K562 (cell line): ENCODE data around the gene ZNF213. TPM values are rescaled to one million over a fixed set of nuclear protein-coding genes. Genes with fewer than 3 reads are reported as not detected.

Experiments used
- ATAC-seq: fragments of 200-7000 bp; cut with Tn5 transposase; 3 replicates; pipeline ENCODE4 v1.9.1; 2020; ENCODE audit warnings: moderate library complexity
- BruUV-seq: library from RNA; stranded (reverse); fragments of 400-500 nt; replicated peaks from 2 replicates; lab custom pipeline; 2021; lab: Mats Ljungman, UMichigan
- CTCF ChIA-PET: fragments of 300-600 bp; formaldehyde crosslinking; extraction: SDS; loops from one replicate; lab custom pipeline; 2021; ENCODE audit warnings: low intra/inter-chr PET ratio; lab: Yijun Ruan, JAX
- POLR2A ChIA-PET: fragments of 300-600, 350-650 bp; sonication (Branson Sonifier 250); formaldehyde crosslinking; extraction: SDS; loops from one replicate; lab custom pipeline; 2021; ENCODE audit warnings: antibody characterized with exemption, inconsistent platforms; lab: Yijun Ruan, JAX
- DNase-seq, 4 experiments: peaks; one replicate each; pipeline versions ENCODE4 v3.0.0 to v3.0.0-alpha.2; 2011 to 2018; ENCODE audit warnings: low spot score in 3 of 4, mixed read lengths in 3 of 4; ENCODE audit errors: extremely low read depth in 1 of 4
- FAIRE-seq: peaks from 2 replicates; lab custom pipeline; 2011; peaks lifted over from hg19 to GRCh38; lab: Jason Lieb, UNC
- H2AFZ ChIP-seq: 2 replicates; pipeline ENCODE4 v1.6.0; 2011; ENCODE audit warnings: low read depth, low read length, control low read depth, inconsistent platforms
- H3K27ac ChIP-seq: fragments of 200-600 bp; 3 replicates; pipeline ENCODE4 v1.8.0; 2011; ENCODE audit warnings: low read depth, mild to moderate bottlenecking, control low read depth, inconsistent platforms, low read length, moderate library complexity, mixed read lengths; ENCODE audit errors: extremely low read depth
- H3K27me3 ChIP-seq, 2 experiments: fragments of 300-600 bp in 1 of 2; 2 replicates in 1 of 2; 3 replicates in 1 of 2; pipeline versions ENCODE4 v1.6.0 to v1.8.0; 2011; ENCODE audit warnings: inconsistent platforms in 2 of 2, low read length in 2 of 2, mild to moderate bottlenecking in 1 of 2, mixed read lengths in 1 of 2, moderate library complexity in 1 of 2; ENCODE audit not compliant: control insufficient read depth in 2 of 2, insufficient read depth in 2 of 2
- H3K36me3 ChIP-seq: fragments of 300-600 bp; 3 replicates; pipeline ENCODE4 v1.8.0; 2011; ENCODE audit warnings: mild to moderate bottlenecking, low read length, inconsistent platforms; ENCODE audit not compliant: control insufficient read depth, insufficient read depth
- H3K4me1 ChIP-seq, 2 experiments: fragments of 200-600 bp in 1 of 2; replicated peaks in 1 of 2; 2 replicates in 1 of 2; 3 replicates in 1 of 2; pipeline versions ENCODE4 v1.5.1 to v1.8.0; 2011; ENCODE audit warnings: inconsistent platforms in 2 of 2, low read length in 2 of 2, mild to moderate bottlenecking in 1 of 2, mixed read lengths in 1 of 2, moderate library complexity in 1 of 2; ENCODE audit not compliant: control insufficient read depth in 2 of 2, insufficient read depth in 2 of 2
- H3K4me2 ChIP-seq: 2 replicates; pipeline ENCODE4 v1.6.1; 2011; ENCODE audit warnings: low read length, control low read depth, inconsistent platforms, mixed read lengths; ENCODE audit not compliant: insufficient read depth
- H3K4me3 ChIP-seq: fragments of 200-600 bp; sonication (generic), shearing (Covaris generic); 2 replicates; pipeline ENCODE4 v1.5.1; 2016; ENCODE audit warnings: control low read depth, inconsistent platforms
- H3K79me2 ChIP-seq: fragments of 200-600 bp; 3 replicates; pipeline ENCODE4 v1.8.0; 2011; ENCODE audit warnings: low read length, inconsistent platforms; ENCODE audit not compliant: control insufficient read depth, insufficient read depth
- H3K9ac ChIP-seq, 2 experiments: 2 replicates each; pipeline versions ENCODE4 v1.6.0 to v1.6.1; 2011; ENCODE audit warnings: low read depth in 2 of 2, low read length in 2 of 2, control low read depth in 1 of 2, inconsistent platforms in 1 of 2, mild to moderate bottlenecking in 1 of 2, mixed read lengths in 1 of 2; ENCODE audit not compliant: insufficient read depth in 1 of 2
- H3K9me1 ChIP-seq: one replicate; pipeline ENCODE4 v1.6.0; 2011; ENCODE audit warnings: inconsistent platforms, mild to moderate bottlenecking, low read length, moderate library complexity; ENCODE audit not compliant: control insufficient read depth, insufficient read depth
- H3K9me3 ChIP-seq: replicated peaks from 2 replicates; pipeline ENCODE4 v1.5.1; 2011; ENCODE audit warnings: low read depth, low read length, inconsistent platforms; ENCODE audit not compliant: control insufficient read depth, insufficient read depth
- H4K20me1 ChIP-seq: replicated peaks from 2 replicates; pipeline ENCODE4 v1.6.1; 2011; ENCODE audit warnings: low read length, inconsistent platforms, mixed read lengths; ENCODE audit not compliant: control insufficient read depth, insufficient read depth
- C11orf30 ChIP-seq: fragments of 450-650 bp; IDR thresholded peaks from 2 replicates; pipeline ENCODE4 v1.6.1; 2016; ENCODE audit warnings: low read depth, mild to moderate bottlenecking
- DDX20 ChIP-seq: fragments of 450-650 bp; IDR thresholded peaks from 2 replicates; pipeline ENCODE4 v1.6.1; 2016; ENCODE audit warnings: missing genetic modification characterization, low read depth, mild to moderate bottlenecking, missing compliant biosample characterization, moderate library complexity
- E2F8 ChIP-seq: fragments of 450-650 bp; IDR thresholded peaks from 2 replicates; pipeline ENCODE4 v1.7.1; 2018; ENCODE audit warnings: mild to moderate bottlenecking, low read depth; ENCODE audit not compliant: partially characterized antibody
- GATA2 ChIP-seq: sonication (generic); formaldehyde crosslinking; IDR thresholded peaks from 2 replicates; pipeline ENCODE4 v1.4.0; 2020; ENCODE audit warnings: mild to moderate bottlenecking, missing genetic modification reagents
- HDAC1 ChIP-seq, 2 experiments: fragments of 450-650 bp; IDR thresholded peaks; 2 replicates each; pipeline ENCODE4 v1.6.1; 2016 to 2017; ENCODE audit warnings: inconsistent platforms in 1 of 2, mild to moderate bottlenecking in 1 of 2, moderate library complexity in 1 of 2
- MBD1 ChIP-seq: fragments of 250-450 bp; sonication (Bioruptor Pico); IDR thresholded peaks from 2 replicates; pipeline ENCODE4 v1.8.0; 2022; ENCODE audit warnings: inconsistent platforms
- NCOA6 ChIP-seq: fragments of 450-650 bp; IDR thresholded peaks from 2 replicates; pipeline ENCODE4 v1.6.1; 2017; ENCODE audit warnings: mild to moderate bottlenecking
- NR3C1 ChIP-seq: sonication (generic); formaldehyde crosslinking; IDR thresholded peaks from 2 replicates; pipeline ENCODE4 v1.8.1; 2022; ENCODE audit warnings: missing genetic modification reagents
- PRMT5 ChIP-seq: sonication (generic); formaldehyde crosslinking; IDR thresholded peaks from 2 replicates; pipeline ENCODE4 v1.5.0; 2020; ENCODE audit warnings: missing genetic modification reagents
- TARDBP ChIP-seq: fragments of 450-650 bp; IDR thresholded peaks from 2 replicates; pipeline ENCODE4 v1.6.1; 2016
- TEAD1 ChIP-seq, 2 experiments: fragments of 450-650 bp in 1 of 2; sonication (generic) in 1 of 2; formaldehyde crosslinking; IDR thresholded peaks; 2 replicates each; pipeline versions ENCODE4 v1.4.0 to v1.8.0; 2020 to 2022; ENCODE audit warnings: mild to moderate bottlenecking in 2 of 2, missing genetic modification reagents in 1 of 2
- ZFP36 ChIP-seq: fragments of 150-350 bp; IDR thresholded peaks from 2 replicates; pipeline ENCODE4 v1.6.1; 2018; ENCODE audit warnings: low read length, low read depth; ENCODE audit not compliant: partially characterized antibody
- ZNF12 ChIP-seq: sonication (generic); formaldehyde crosslinking; IDR thresholded peaks from 2 replicates; pipeline ENCODE4 v1.4.0; 2020; ENCODE audit warnings: mild to moderate bottlenecking, missing genetic modification reagents
- ZNF3 ChIP-seq: fragments of 250-450 bp; sonication (Bioruptor Pico); IDR thresholded peaks from 2 replicates; pipeline ENCODE4 v1.5.0; 2021; ENCODE audit warnings: mild to moderate bottlenecking, moderate library complexity
- ZNF592 ChIP-seq: fragments of 450-650 bp; IDR thresholded peaks from 2 replicates; pipeline ENCODE4 v1.6.1; 2017; ENCODE audit warnings: antibody characterized with exemption, mild to moderate bottlenecking
- WGBS: fragments of 100-300 bp; shearing (Covaris generic); methylation state at CpG from one replicate; pipeline ENCODE4 v1.1.6; 2016; ENCODE audit warnings: low coverage, mixed read lengths; ENCODE audit not compliant: insufficient coverage; ENCODE audit errors: missing lambda C conversion rate; 5-methylcytosine and 5-hydroxymethylcytosine counted together
- in situ Hi-C: fragments of 300-500 bp; cut with MboI; formaldehyde crosslinking; loops from 4 replicates; pipeline ENCODE4 v1.15.0; 2018; ENCODE audit warnings: inconsistent platforms, mixed read lengths
- intact Hi-C: fragments of 100-400 bp; cut with micrococcal nuclease; formaldehyde crosslinking; loops from 2 replicates; pipeline ENCODE4 v1.14.2; 2022
- polyA plus RNA-seq, 8 experiments: library from polyadenylated mRNA; depleted of rRNA in 4 of 8; stranded (reverse) in 5 of 8; unstranded in 3 of 8; fragments of >200 nt; fragmentation: Nextera tagmentation in 2 of 8; fragmentation: Illumina TruSeq in 1 of 8; extraction: Ambion mirVana in 2 of 8; extraction: Trizol in 1 of 8; gene quantifications; 2 replicates each; pipeline versions ENCODE4 v1.2.1 to v1.2.3, GENCODE V29; 2011 to 2014; ENCODE audit warnings: inconsistent platforms in 1 of 8, missing spikeins in 1 of 8
- total RNA-seq, 7 experiments: library from RNA; depleted of rRNA in 6 of 7; stranded (reverse); fragments of >200 nt in 6 of 7; fragmentation: Illumina TruSeq in 2 of 7; extraction: Trizol in 2 of 7; gene quantifications; 2 replicates each; pipeline versions ENCODE4 v1.2.1 to v1.2.3, GENCODE V29; 2011 to 2021; ENCODE audit warnings: low replicate concordance in 1 of 7

Gene ZNF213
- total and polyA plus RNA-seq, 9 of the 15 experiments (the other 6 are each of a cell fraction or from before 2014, with no cell fraction given): 0.49 to 10.0 (median 1.8) TPM

GRCh38 chr16:3179651-3180050 is 44.8 kb downstream of the ZNF213 start:
- H4K20me1 ChIP-seq: no peaks in the 10 kb centered on the region
- no peak overlapping the region for H2AFZ ChIP-seq
- H3K9ac ChIP-seq: peak overlapping the region in 1 of 2 experiments; percentile 66; a peak in 2 of 4 replicates
- H3K9me1 ChIP-seq: no peaks in the 10 kb centered on the region
- no peak overlapping the region for H3K27ac ChIP-seq
- intact Hi-C loops: loop anchor here (10.0 kb wide), 2 partner anchors 125 to 325 kb away; partner anchors contain the start of gene CLUAP1
- POLR2A ChIA-PET: interaction anchor here (0.6 to 1.1 kb wide), 4 partner anchors 11 to 1376 kb away, joined by 3 to 4 read pairs (median 3); partner anchors contain the start of gene C16orf96
- no peaks in the 10 kb centered on the region for H3K27me3 ChIP-seq
- 42% methylated on average over 8 of the region's 8 CpGs for WGBS
- in situ Hi-C loops: no loop called here
- peaks cover 13 to 38% of the 10 kb centered on the region in 2 experiments; a peak in 4 of 5 replicates for H3K4me1 ChIP-seq
- FAIRE-seq: no peak
- no peak for DNase-seq
- BruUV-seq: no TSS peak
- CTCF ChIA-PET: no interaction called here
- H3K4me2 ChIP-seq: no peak overlapping the region; the same call in 1 of the 2 replicates
- H3K9me3 ChIP-seq: no peaks in the 10 kb centered on the region
- H3K36me3 ChIP-seq: no peaks in the 10 kb centered on the region
- no peak for ATAC-seq
- H3K79me2 ChIP-seq: no peaks in the 10 kb centered on the region
- H3K4me3 ChIP-seq: no peak overlapping the region
- TF ChIP-seq NCOA6 (no peak), TEAD1 (CRISPR knock-in tag; IDR thresholded peaks at IDR 0.05) (no peak), GATA2 (CRISPR knock-in tag) (no peak), PRMT5 (CRISPR knock-in tag) (no peak), NR3C1 (no peak), ZNF3 (no peak), ZFP36 (no peak), ZNF12 (CRISPR knock-in tag) (no peak), C11orf30 (no peak), MBD1 (CRISPR knock-in tag) (no peak), E2F8 (no peak), ZNF592 (no peak), TARDBP (no peak), HDAC1 (IDR thresholded peaks at IDR 0.05) (no peak), DDX20 (tag) (no peak)
